Lower leg skin (tissue), 4 donors: ENCODE data around the gene UBN1. TPM values are rescaled to one million over a fixed set of nuclear protein-coding genes. Genes with fewer than 3 reads are reported as not detected.

Experiments used
- DNase-seq, 2 donors: peaks; one replicate each; pipeline ENCODE4 v3.0.0-alpha.2; 2019; ENCODE audit warnings: low spot score in 2 of 2
- H3K4me3 ChIP-seq: fragments of 200-600 bp; sonication (generic); 2 replicates; pipeline ENCODE4 v1.5.1; 2017; ENCODE audit warnings: mild to moderate bottlenecking, low read depth; ENCODE audit not compliant: poor library complexity, severe bottlenecking
- CTCF ChIP-seq, 3 donors: fragments of 450-650 bp; IDR thresholded peaks; one replicate each; pipeline ENCODE4 v1.5.1; 2016; ENCODE audit warnings: antibody characterized with exemption in 3 of 3, mild to moderate bottlenecking in 3 of 3, moderate library complexity in 2 of 3
- POLR2A ChIP-seq, 2 donors: fragments of 450-650 bp; IDR thresholded peaks; one replicate each; pipeline ENCODE4 v1.6.1; 2016 to 2017; ENCODE audit warnings: antibody characterized with exemption in 2 of 2, mild to moderate bottlenecking in 1 of 2, moderate library complexity in 1 of 2
- WGBS, 2 donors: methylation state at CpG; one replicate each; pipeline ENCODE4 v1.1.5; 2018; 5-methylcytosine and 5-hydroxymethylcytosine counted together
- intact Hi-C: fragments of 100-400 bp; cut with DNase I; formaldehyde crosslinking; loops from one replicate; pipeline ENCODE4 v1.15.0; 2023; ENCODE audit warnings: low total_unique reads
- total RNA-seq, 4 donors: library from RNA; depleted of rRNA; stranded (reverse); fragments of >200 nt; gene quantifications; one replicate each; pipeline ENCODE4 v1.1.0, GENCODE V29; 2016

The UBN1 gene
- total RNA-seq, 4 donors from 2014 or later = 20.7 to 38.3 (median 27.9) TPM

GRCh38 chr16:4911970-4912386 lies 64.7 kb downstream of the UBN1 start:
- DNase-seq = no peak
- 57 to 59% methylated on average over 6 of the region's 6 CpGs for WGBS, 2 donors
- no peak overlapping the region for H3K4me3 ChIP-seq
- TF ChIP-seq POLR2A (IDR thresholded peaks at IDR 0.05) (no peak), CTCF (IDR thresholded peaks at IDR 0.05) (no peak)
- intact Hi-C loops = no loop called here

- intact Hi-C loops = no loop called here
- DNase-seq = no peak
- TF ChIP-seq POLR2A (IDR thresholded peaks at IDR 0.05) (no peak), CTCF (IDR thresholded peaks at IDR 0.05) (no peak)
- WGBS, 2 donors = 72 to 80% methylated on average over 7 of the region's 7 CpGs
- no peak overlapping the region for H3K4me3 ChIP-seq
Measured at GRCh38 chr16:4913130-4913773, 66.0 kb downstream of the UBN1 start.

GRCh38 chr16:4913774-4914525 lies 66.7 kb downstream of the UBN1 start:
- 87 to 90% methylated on average over 15 of the region's 15 CpGs for WGBS, 2 donors
- no peak overlapping the region for H3K4me3 ChIP-seq
- DNase-seq = no peak
- TF ChIP-seq POLR2A (IDR thresholded peaks at IDR 0.05) (no peak), CTCF (IDR thresholded peaks at IDR 0.05) (no peak)
- intact Hi-C loops = no loop called here

GRCh38 chr16:4914528-4915225 lies 67.4 kb downstream of the UBN1 start:
- H3K4me3 ChIP-seq = no peak overlapping the region
- TF ChIP-seq CTCF (IDR thresholded peaks at IDR 0.05) (no peak), POLR2A (IDR thresholded peaks at IDR 0.05) (no peak)
- 90% methylated on average over 7 of the region's 7 CpGs for WGBS, 2 donors
- intact Hi-C loops = no loop called here
- no peak for DNase-seq

GRCh38 chr16:4915226-4915761 lies 68.0 kb downstream of the UBN1 start:
- 63 to 70% methylated on average over 9 to 10 of the region's 11 CpGs for WGBS, 2 donors
- intact Hi-C loops = no loop called here
- H3K4me3 ChIP-seq = no peak overlapping the region
- DNase-seq = no peak
- no peak for TF ChIP-seq CTCF (IDR thresholded peaks at IDR 0.05)
- no peak for TF ChIP-seq POLR2A (IDR thresholded peaks at IDR 0.05)
